ENCODE measurements around the gene GP5.

Gene GP5

GRCh38 chr3:194351080-194351672, 47.9 kb downstream of the GP5 start, which contains the start of gene CPN2:
Gene CPN2 (minus strand): TSS chr3:194351328. CDS start chr3:194342702, 8,626 bp downstream.
- no peak for DNase-seq (ENCODE audit: low spot score)

- no peak for DNase-seq (ENCODE audit: low spot score)
These were observed 48.4 kb downstream of the GP5 start for GRCh38 chr3:194350726-194351071.

- no peak for DNase-seq (ENCODE audit: low spot score)
These were observed 50.7 kb downstream of the GP5 start for GRCh38 chr3:194348354-194348753.

GRCh38 chr3:194346621-194347020, 52.4 kb downstream of the GP5 start:
- no peak for DNase-seq (ENCODE audit: low spot score)

GRCh38 chr3:194346035-194346434, 53.0 kb downstream of the GP5 start:
- DNase-seq (ENCODE audit: low spot score) = no peak

All from SK-N-DZ (cell line).